ENCODE data around the gene TMEM8B.

Gene TMEM8B

GRCh38 chr9:35841645-35841900 is 12.5 kb downstream of the TMEM8B start:
- DNase-seq (ENCODE audit: low read depth, low spot score) = no peak

- DNase-seq (ENCODE audit: low read depth, low spot score) = no peak
Measured at GRCh38 chr9:35842020-35842745, 13.2 kb downstream of the TMEM8B start.

- DNase-seq (ENCODE audit: low read depth, low spot score) = no peak
Measured at GRCh38 chr9:35842795-35843194, 13.8 kb downstream of the TMEM8B start.

GRCh38 chr9:35844628-35845270 is 15.7 kb downstream of the TMEM8B start:
- no peak for DNase-seq (ENCODE audit: low read depth, low spot score)

GRCh38 chr9:35845824-35846771 is 17.1 kb downstream of the TMEM8B start:
- no peak for DNase-seq (ENCODE audit: low read depth, low spot score)

GRCh38 chr9:35847792-35848572 is 19.0 kb downstream of the TMEM8B start:
- no peak for DNase-seq (ENCODE audit: low read depth, low spot score)

- DNase-seq (ENCODE audit: low read depth, low spot score) = no peak
Measured at GRCh38 chr9:35852267-35852815, 23.3 kb downstream of the TMEM8B start.

- no peak for DNase-seq (ENCODE audit: low read depth, low spot score)
Measured at GRCh38 chr9:35852876-35853865, 24.1 kb downstream of the TMEM8B start.

GRCh38 chr9:35854091-35854762 is 25.2 kb downstream of the TMEM8B start:
- DNase-seq (ENCODE audit: low read depth, low spot score) = no peak

- DNase-seq (ENCODE audit: low read depth, low spot score) = no peak
Measured at GRCh38 chr9:35856206-35856605, 27.2 kb downstream of the TMEM8B start.

GRCh38 chr9:35856882-35857281 is 27.9 kb downstream of the TMEM8B start:
- no peak for DNase-seq (ENCODE audit: low read depth, low spot score)

- DNase-seq (ENCODE audit: low read depth, low spot score) = no peak
Measured at GRCh38 chr9:35858458-35858857, 29.4 kb downstream of the TMEM8B start.

GRCh38 chr9:35859310-35859989 is 30.4 kb downstream of the TMEM8B start:
- DNase-seq (ENCODE audit: low read depth, low spot score) = no peak

GRCh38 chr9:35859990-35860339 is 30.9 kb downstream of the TMEM8B start:
- no peak for DNase-seq (ENCODE audit: low read depth, low spot score)

- DNase-seq (ENCODE audit: low read depth, low spot score) = no peak
Measured at GRCh38 chr9:35861161-35861897, 32.3 kb downstream of the TMEM8B start.

GRCh38 chr9:35862328-35862727 is 33.3 kb downstream of the TMEM8B start:
- DNase-seq (ENCODE audit: low read depth, low spot score) = no peak

GRCh38 chr9:35863583-35863982 is 34.6 kb downstream of the TMEM8B start:
- no peak for DNase-seq (ENCODE audit: low read depth, low spot score)

GRCh38 chr9:35864695-35865255 is 35.7 kb downstream of the TMEM8B start:
- DNase-seq (ENCODE audit: low read depth, low spot score) = no peak

Measured in brain pericyte (primary cell).